Kidney (tissue), 14 donors: ENCODE measurements around the gene LHFPL6. TPM values are rescaled to one million over a fixed set of nuclear protein-coding genes. Genes with fewer than 3 reads are reported as not detected.

Experiments used
- DNase-seq, 5 donors: peaks; one replicate each; pipeline ENCODE4 v3.0.0-alpha.2; 2013 to 2020
- FAIRE-seq: peaks from 2 replicates; lab custom pipeline; 2012; peaks lifted over from hg19 to GRCh38; lab: Jason Lieb, UNC
- H3K27ac ChIP-seq, 2 donors: one replicate each; pipeline ENCODE4 v1.7.0; 2013; ENCODE audit warnings: low read depth in 2 of 2, low read length in 2 of 2, inconsistent platforms in 1 of 2
- H3K27me3 ChIP-seq: one replicate; pipeline ENCODE4 v1.7.1; 2013; ENCODE audit warnings: low read length, inconsistent platforms; ENCODE audit not compliant: control insufficient read depth, insufficient read depth
- H3K36me3 ChIP-seq, 3 donors: one replicate each; pipeline versions ENCODE4 v1.7.0 to v1.7.1; 2013; ENCODE audit warnings: low read length in 3 of 3, control low read depth in 1 of 3, inconsistent platforms in 1 of 3; ENCODE audit not compliant: insufficient read depth in 3 of 3, control insufficient read depth in 2 of 3
- H3K4me1 ChIP-seq, 3 donors: one replicate each; pipeline versions ENCODE4 v1.7.0 to v1.7.1; 2013; ENCODE audit warnings: low read length in 3 of 3, inconsistent platforms in 1 of 3, low read depth in 1 of 3; ENCODE audit not compliant: control insufficient read depth in 2 of 3, insufficient read depth in 2 of 3
- H3K4me3 ChIP-seq, 3 donors: one replicate each; pipeline versions ENCODE4 v1.7.0 to v1.8.1; 2013; ENCODE audit warnings: low read length in 3 of 3, control low read depth in 1 of 3, inconsistent platforms in 1 of 3
- H3K9ac ChIP-seq, 3 donors: one replicate each; pipeline versions ENCODE4 v1.7.0 to v1.7.1; 2013; ENCODE audit warnings: low read length in 3 of 3, control low read depth in 1 of 3, inconsistent platforms in 1 of 3
- H3K9me3 ChIP-seq, 3 donors: one replicate each; pipeline versions ENCODE4 v1.7.0 to v1.7.1; 2013; ENCODE audit warnings: low read length in 3 of 3, control low read depth in 1 of 3, inconsistent platforms in 1 of 3; ENCODE audit not compliant: control insufficient read depth in 2 of 3, insufficient read depth in 1 of 3
- intact Hi-C: fragments of 100-400 bp; cut with DNase I; formaldehyde crosslinking; loops from one replicate; pipeline ENCODE4 v1.11.1; 2022
- polyA plus RNA-seq: library from polyadenylated mRNA; stranded (reverse); fragments of 350-450 nt; fragmentation: Illumina TruSeq; extraction: RNeasy Lipid Tissue Mini Kit (QIAGEN cat#74804); gene quantifications from one replicate; pipeline ENCODE4 v1.2.3, GENCODE V29; 2014; ENCODE audit warnings: low read depth, low replicate concordance; ENCODE audit not compliant: insufficient read depth
- total RNA-seq: library from RNA; stranded (reverse); fragmentation: NEBNext Ultra II Directional; extraction: Animal tissue kit (Norgen Biotek cat#: 25700); gene quantifications from one replicate; pipeline ENCODE4 v1.2.1, GENCODE V29; 2021
- TF ChIP-seq, protein P1 (sequence below): IDR thresholded peaks from 3 replicates; pipeline ENCODE4 v1.5.1; 2012; ENCODE audit warnings: mild to moderate bottlenecking, moderate library complexity, borderline replicate concordance; ENCODE audit not compliant: insufficient read depth; ENCODE audit errors: extremely low read depth
- donor health status: control.
- donor health status: control.
- donor health status: control.
- donor health status: control.
- donor health status: control.
- donor health status: DM: yes; HTN: yes; CAD: no.
- donor health status: Normal renal cell carcinoma (clear cell type).

Gene LHFPL6
- total and polyA plus RNA-seq, 2 donors from 2014 or later = 33.0 to 59.2 TPM

DNA sequence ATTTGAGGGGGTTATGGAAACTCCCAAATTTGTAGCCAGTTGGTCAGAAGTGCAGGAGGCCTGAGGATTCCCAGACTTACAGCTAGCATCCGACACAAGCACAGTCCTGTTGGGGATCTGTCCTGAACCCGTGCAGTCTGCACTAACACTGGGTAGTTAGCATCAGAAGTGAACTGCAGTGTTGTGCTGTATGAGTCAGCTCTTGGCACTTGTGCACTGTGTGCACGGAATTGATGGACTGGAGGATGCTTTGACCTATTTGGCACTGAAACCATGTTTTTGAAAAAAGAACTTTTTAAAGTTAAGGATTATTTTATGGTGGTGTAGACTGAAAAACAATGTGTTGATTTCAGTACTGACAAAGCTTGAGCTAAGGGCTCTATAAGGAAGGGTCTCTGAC lies 285.7 kb downstream of the LHFPL6 start:
- Histone ChIP-seq H3K36me3 (no peaks in the 10 kb centered on the region), H3K4me1 (no peaks in the 10 kb centered on the region), H3K27ac (no peak overlapping the region), H3K9ac (no peak overlapping the region), H3K4me3 (no peak overlapping the region), H3K9me3 (no peaks in the 10 kb centered on the region), H3K27me3 (no peaks in the 10 kb centered on the region)
- TF ChIP-seq, protein P1, sequence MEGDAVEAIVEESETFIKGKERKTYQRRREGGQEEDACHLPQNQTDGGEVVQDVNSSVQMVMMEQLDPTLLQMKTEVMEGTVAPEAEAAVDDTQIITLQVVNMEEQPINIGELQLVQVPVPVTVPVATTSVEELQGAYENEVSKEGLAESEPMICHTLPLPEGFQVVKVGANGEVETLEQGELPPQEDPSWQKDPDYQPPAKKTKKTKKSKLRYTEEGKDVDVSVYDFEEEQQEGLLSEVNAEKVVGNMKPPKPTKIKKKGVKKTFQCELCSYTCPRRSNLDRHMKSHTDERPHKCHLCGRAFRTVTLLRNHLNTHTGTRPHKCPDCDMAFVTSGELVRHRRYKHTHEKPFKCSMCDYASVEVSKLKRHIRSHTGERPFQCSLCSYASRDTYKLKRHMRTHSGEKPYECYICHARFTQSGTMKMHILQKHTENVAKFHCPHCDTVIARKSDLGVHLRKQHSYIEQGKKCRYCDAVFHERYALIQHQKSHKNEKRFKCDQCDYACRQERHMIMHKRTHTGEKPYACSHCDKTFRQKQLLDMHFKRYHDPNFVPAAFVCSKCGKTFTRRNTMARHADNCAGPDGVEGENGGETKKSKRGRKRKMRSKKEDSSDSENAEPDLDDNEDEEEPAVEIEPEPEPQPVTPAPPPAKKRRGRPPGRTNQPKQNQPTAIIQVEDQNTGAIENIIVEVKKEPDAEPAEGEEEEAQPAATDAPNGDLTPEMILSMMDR = no peak
- intact Hi-C loops = no loop called here
- DNase-seq = peak in 1 of 5 donors; percentile 56
- no peak for FAIRE-seq

- H3K27me3 ChIP-seq = no peaks in the 10 kb centered on the region
- no peak overlapping the region for H3K4me3 ChIP-seq
- intact Hi-C loops = no loop called here
- DNase-seq = no peak
- no peaks in the 10 kb centered on the region for H3K36me3 ChIP-seq
- TF ChIP-seq, protein P1 = no peak
- H3K9ac ChIP-seq = no peak overlapping the region
- no peaks in the 10 kb centered on the region for H3K4me1 ChIP-seq
- H3K27ac ChIP-seq = no peak overlapping the region
- no peaks in the 10 kb centered on the region for H3K9me3 ChIP-seq
- FAIRE-seq = peak; percentile 62
These were observed 287.2 kb downstream of the LHFPL6 start for GRCh38 chr13:39315796-39316195.

DNA sequence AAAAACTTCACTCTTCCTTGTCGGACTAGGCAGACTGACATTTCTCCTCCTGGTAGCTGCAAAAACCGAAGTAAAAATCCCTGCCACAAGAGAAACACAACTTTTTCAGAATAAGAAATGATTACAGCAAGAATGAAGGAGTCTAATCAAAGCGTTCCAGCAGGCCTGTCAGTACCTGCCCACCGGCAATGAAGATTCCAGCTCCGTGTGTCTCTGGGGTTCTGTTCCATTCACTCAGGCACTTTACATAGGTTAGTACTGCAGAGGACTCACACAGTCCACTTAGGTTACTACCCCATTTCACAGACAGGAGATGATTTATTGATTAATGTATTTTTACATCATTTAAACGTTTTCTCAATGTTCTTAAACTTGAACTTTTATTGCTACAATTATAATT lies 289.3 kb downstream of the LHFPL6 start:
- Histone ChIP-seq H3K9me3 (no peaks in the 10 kb centered on the region), H3K4me1 (no peaks in the 10 kb centered on the region), H3K36me3 (no peaks in the 10 kb centered on the region), H3K9ac (no peak overlapping the region), H3K27me3 (no peaks in the 10 kb centered on the region), H3K4me3 (no peak overlapping the region), H3K27ac (no peak overlapping the region)
- TF ChIP-seq, protein P1 = no peak
- intact Hi-C loops = no loop called here
- DNase-seq (no peak), FAIRE-seq (no peak)

- intact Hi-C loops = no loop called here
- H3K27me3 ChIP-seq = no peaks in the 10 kb centered on the region
- no peak for DNase-seq
- H3K4me1 ChIP-seq = no peaks in the 10 kb centered on the region
- TF ChIP-seq, protein P1 = no peak
- no peaks in the 10 kb centered on the region for H3K9me3 ChIP-seq
- H3K4me3 ChIP-seq = no peak overlapping the region
- no peak overlapping the region for H3K27ac ChIP-seq
- no peak overlapping the region for H3K9ac ChIP-seq
- no peaks in the 10 kb centered on the region for H3K36me3 ChIP-seq
- FAIRE-seq = no peak
These were observed 290.4 kb downstream of the LHFPL6 start for GRCh38 chr13:39312596-39312995.
